Colonic mucosa (tissue), 4 donors: ENCODE results near the gene DCT. TPM values are rescaled to one million over a fixed set of nuclear protein-coding genes. Genes with fewer than 3 reads are reported as not detected.

ENCODE experiments used
- DNase-seq: peaks from one replicate; pipeline ENCODE4 v3.0.0-alpha.2; 2020
- H3K27ac ChIP-seq: fragments of 200-600 bp; one replicate; pipeline ENCODE4 v1.8.0; 2021
- H3K27me3 ChIP-seq: fragments of 200-600 bp; one replicate; pipeline ENCODE4 v1.8.0; 2021
- H3K36me3 ChIP-seq: fragments of 200-600 bp; one replicate; pipeline ENCODE4 v1.8.0; 2021
- H3K4me1 ChIP-seq: fragments of 200-600 bp; one replicate; pipeline ENCODE4 v1.8.0; 2021; ENCODE audit warnings: mild to moderate bottlenecking
- H3K4me3 ChIP-seq: fragments of 200-600 bp; one replicate; pipeline ENCODE4 v1.8.0; 2021
- H3K9ac ChIP-seq, 2 donors: one replicate each; pipeline ENCODE4 v1.7.0; 2013; ENCODE audit warnings: control low read depth in 2 of 2, low read depth in 2 of 2, low read length in 2 of 2
- H3K9me3 ChIP-seq: fragments of 200-600 bp; one replicate; pipeline ENCODE4 v1.8.0; 2021
- intact Hi-C: fragments of 100-400 bp; cut with DNase I; formaldehyde crosslinking; loops from one replicate; pipeline ENCODE4 v1.14.1; 2022
- total RNA-seq, 2 donors: library from RNA; stranded (reverse); fragmentation: NEBNext Ultra II Directional in 1 of 2; extraction: Animal tissue kit (Norgen Biotek cat#: 25700) in 1 of 2; gene quantifications; one replicate each; pipeline ENCODE4 v1.2.1, GENCODE V29; 2021
- TF ChIP-seq, protein P1 (sequence below): fragments of 200-600 bp; IDR thresholded peaks from one replicate; pipeline ENCODE4 v1.8.0; 2022; ENCODE audit warnings: antibody characterized with exemption, mild to moderate bottlenecking
- donor health status: healthy.
- donor health status: DM: no; HTN: no; CAD: no.
- donor health status: DM: no; HTN: no; CAD: no.

Gene DCT
- total RNA-seq, 2 donors from 2014 or later = 0.11 TPM; not detected in 1

DNA sequence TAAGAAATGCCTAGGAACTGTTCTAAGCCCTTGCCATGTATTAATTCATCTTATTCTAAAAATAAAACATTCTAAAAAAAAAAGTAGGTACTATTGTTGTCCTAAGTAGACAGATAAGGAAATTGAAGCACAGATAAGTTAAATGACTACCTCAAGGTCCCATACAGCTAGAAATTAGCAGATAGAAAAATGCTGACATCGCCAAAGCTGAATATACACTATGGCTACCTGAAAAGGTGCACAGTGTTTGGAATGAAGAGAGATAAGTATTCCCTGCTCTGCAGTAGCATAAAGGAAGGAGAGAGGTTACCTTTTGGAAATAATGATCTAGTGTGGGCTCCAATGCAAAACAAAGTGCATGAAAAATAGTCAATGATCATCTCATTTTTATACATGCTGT lies 65.3 kb downstream of the DCT start:
- H3K36me3 ChIP-seq = no peaks in the 10 kb centered on the region
- H3K27me3 ChIP-seq = no peaks in the 10 kb centered on the region
- no peaks in the 10 kb centered on the region for H3K9me3 ChIP-seq
- no peak overlapping the region for H3K4me3 ChIP-seq
- H3K27ac ChIP-seq = no peak overlapping the region
- H3K4me1 ChIP-seq = no peaks in the 10 kb centered on the region
- DNase-seq = no peak
- intact Hi-C loops = no loop called here
- H3K9ac ChIP-seq = no peak overlapping the region
- TF ChIP-seq, protein P1, sequence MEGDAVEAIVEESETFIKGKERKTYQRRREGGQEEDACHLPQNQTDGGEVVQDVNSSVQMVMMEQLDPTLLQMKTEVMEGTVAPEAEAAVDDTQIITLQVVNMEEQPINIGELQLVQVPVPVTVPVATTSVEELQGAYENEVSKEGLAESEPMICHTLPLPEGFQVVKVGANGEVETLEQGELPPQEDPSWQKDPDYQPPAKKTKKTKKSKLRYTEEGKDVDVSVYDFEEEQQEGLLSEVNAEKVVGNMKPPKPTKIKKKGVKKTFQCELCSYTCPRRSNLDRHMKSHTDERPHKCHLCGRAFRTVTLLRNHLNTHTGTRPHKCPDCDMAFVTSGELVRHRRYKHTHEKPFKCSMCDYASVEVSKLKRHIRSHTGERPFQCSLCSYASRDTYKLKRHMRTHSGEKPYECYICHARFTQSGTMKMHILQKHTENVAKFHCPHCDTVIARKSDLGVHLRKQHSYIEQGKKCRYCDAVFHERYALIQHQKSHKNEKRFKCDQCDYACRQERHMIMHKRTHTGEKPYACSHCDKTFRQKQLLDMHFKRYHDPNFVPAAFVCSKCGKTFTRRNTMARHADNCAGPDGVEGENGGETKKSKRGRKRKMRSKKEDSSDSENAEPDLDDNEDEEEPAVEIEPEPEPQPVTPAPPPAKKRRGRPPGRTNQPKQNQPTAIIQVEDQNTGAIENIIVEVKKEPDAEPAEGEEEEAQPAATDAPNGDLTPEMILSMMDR = no peak

DNA sequence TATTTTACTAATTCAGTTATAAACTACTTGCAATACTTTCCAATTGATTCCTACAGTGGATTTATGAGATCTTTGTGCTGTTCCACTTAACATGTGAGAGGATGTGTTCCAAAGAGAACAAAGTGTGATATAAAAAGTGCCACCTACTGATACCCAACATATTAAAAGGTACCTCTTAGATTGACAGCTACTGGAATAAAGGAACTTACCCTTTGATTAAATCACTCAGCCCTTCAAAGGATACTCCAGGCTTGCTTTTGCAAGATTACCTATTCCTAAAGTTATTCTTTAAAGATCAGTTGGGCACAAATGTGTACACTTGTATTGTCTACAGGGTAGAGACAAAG lies 65.9 kb downstream of the DCT start:
- DNase-seq = no peak
- no peaks in the 10 kb centered on the region for H3K4me1 ChIP-seq
- no peaks in the 10 kb centered on the region for H3K9me3 ChIP-seq
- no peak overlapping the region for H3K27ac ChIP-seq
- H3K4me3 ChIP-seq = no peak overlapping the region
- no peaks in the 10 kb centered on the region for H3K36me3 ChIP-seq
- intact Hi-C loops = no loop called here
- H3K9ac ChIP-seq = no peak overlapping the region
- no peaks in the 10 kb centered on the region for H3K27me3 ChIP-seq
- TF ChIP-seq, protein P1 = no peak

DNA sequence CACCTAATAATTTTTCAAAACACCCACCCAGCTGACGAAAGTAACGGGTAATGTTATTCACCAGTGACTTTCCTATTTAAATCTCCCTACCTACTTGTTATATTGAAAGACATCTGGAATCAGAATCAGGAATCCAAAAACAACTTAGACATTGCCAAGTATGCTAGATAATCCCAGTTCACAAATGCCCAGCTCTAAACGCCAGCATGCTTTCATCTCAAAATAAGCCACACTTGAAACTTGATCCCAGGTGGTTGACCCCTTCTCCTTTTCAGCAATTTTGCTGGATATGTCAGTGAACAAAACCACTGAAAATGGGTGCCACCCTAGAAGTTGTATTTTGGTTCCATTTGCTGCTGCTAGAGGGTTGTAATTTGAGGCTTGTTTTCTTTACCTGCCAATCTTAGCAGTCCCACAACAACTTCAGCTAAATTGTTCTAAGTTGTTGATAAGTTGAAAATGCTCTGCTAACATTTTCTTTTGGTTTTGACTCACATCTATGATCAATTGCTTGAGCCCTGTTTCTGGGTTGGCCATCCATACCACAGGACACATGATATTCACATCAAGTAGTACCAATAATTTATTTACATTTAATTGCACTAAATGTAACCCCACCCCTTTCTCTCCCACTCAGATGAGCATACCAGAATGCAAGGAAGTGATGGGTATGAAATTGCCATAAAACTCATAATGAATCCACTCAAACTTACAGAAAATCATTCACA lies 66.4 kb downstream of the DCT start:
- H3K4me3 ChIP-seq = no peak overlapping the region
- H3K9ac ChIP-seq = no peak overlapping the region
- TF ChIP-seq, protein P1 = no peak
- no peaks in the 10 kb centered on the region for H3K27me3 ChIP-seq
- intact Hi-C loops = no loop called here
- H3K4me1 ChIP-seq = no peaks in the 10 kb centered on the region
- H3K27ac ChIP-seq = no peak overlapping the region
- H3K36me3 ChIP-seq = no peaks in the 10 kb centered on the region
- no peak for DNase-seq
- H3K9me3 ChIP-seq = no peaks in the 10 kb centered on the region

DNA sequence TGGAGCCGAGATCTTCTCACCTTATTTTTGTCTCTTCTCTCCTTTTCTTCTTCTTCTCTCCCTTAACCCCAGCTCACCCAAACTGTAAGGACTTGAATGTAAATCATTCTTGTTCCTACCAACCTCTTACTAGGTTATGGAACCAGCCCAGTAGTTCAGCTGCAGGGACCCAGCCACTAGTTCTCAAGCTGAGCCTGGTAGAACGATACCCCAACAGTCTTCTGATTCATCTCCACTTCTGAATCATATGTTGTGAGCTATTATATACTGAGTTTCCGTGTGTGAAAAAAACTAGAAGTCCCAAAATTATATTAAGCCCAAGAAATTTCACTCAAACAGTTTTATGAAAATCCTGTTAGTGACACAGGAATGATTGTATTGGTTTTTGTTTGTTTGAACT lies 67.7 kb downstream of the DCT start:
- Histone ChIP-seq H3K27ac (no peak overlapping the region), H3K9ac (no peak overlapping the region), H3K9me3 (no peaks in the 10 kb centered on the region), H3K4me1 (no peaks in the 10 kb centered on the region), H3K27me3 (no peaks in the 10 kb centered on the region), H3K4me3 (no peak overlapping the region), H3K36me3 (no peaks in the 10 kb centered on the region)
- DNase-seq = no peak
- TF ChIP-seq, protein P1 = no peak
- intact Hi-C loops = no loop called here

DNA sequence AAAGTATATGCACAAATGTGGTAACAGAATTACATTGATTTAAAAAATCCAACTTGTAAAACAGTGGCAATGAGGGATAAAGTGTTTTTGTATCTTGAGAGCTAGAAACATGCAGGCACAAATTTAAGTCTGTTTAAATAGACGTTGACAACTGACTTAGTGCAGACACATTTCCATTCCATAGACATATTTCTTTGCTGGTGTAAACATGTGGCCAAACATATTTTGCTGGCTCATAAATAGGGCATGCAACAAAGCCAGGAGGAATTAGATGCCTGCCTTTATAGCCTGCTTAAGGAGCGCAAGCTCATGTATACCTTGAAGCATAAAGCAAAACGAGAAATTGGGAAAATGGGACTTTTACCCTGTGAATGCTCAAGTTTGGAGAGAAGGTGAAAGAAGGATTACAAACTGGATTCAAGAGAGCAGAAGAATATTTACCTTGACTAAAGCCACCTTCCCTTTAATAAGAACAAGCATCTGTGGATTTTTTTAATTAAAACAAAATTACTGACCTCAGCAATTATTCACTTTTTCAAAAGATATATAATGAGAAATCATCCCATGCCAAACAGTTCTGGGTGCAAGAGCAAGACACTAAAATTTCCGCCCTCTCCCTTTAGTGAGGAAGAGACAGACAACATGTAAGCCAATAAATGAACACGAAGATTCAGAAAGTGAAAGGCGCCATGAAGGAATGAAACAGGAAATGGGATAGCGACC lies 71.0 kb downstream of the DCT start:
- intact Hi-C loops = no loop called here
- Histone ChIP-seq H3K4me3 (no peak overlapping the region), H3K36me3 (no peaks in the 10 kb centered on the region), H3K9ac (no peak overlapping the region), H3K27me3 (no peaks in the 10 kb centered on the region), H3K4me1 (no peaks in the 10 kb centered on the region), H3K27ac (no peak overlapping the region), H3K9me3 (no peaks in the 10 kb centered on the region)
- TF ChIP-seq, protein P1 = no peak
- no peak for DNase-seq
